Heart left ventricle (tissue), 16 donors: Measurements from ENCODE around the gene ANK3. TPM values are rescaled to one million over a fixed set of nuclear protein-coding genes. Genes with fewer than 3 reads are reported as not detected.

Source experiments
- ATAC-seq, 4 donors: fragments of 200-7000 bp; cut with Tn5 transposase; one replicate each; pipeline ENCODE4 v1.9.1; 2020 to 2022; ENCODE audit warnings: moderate library complexity in 4 of 4, mild to moderate bottlenecking in 3 of 4, moderate number of reproducible peaks in 1 of 4
- DNase-seq, 5 donors: peaks; one replicate each; pipeline ENCODE4 v3.0.0-alpha.2; 2020
- H3K27ac ChIP-seq, 12 donors: fragments of 200-600 bp; sonication (generic) in 4 of 12; one replicate each; pipeline versions ENCODE4 v1.5.0 to v1.8.0; 2016 to 2022; ENCODE audit warnings: mild to moderate bottlenecking in 2 of 12
- H3K27me3 ChIP-seq, 9 donors: fragments of 200-600 bp; sonication (generic) in 2 of 9; one replicate each; pipeline versions ENCODE4 v1.5.1 to v1.8.0; 2016 to 2022; ENCODE audit warnings: mild to moderate bottlenecking in 3 of 9
- H3K36me3 ChIP-seq, 9 donors: fragments of 200-600 bp; sonication (generic) in 2 of 9; one replicate each; pipeline versions ENCODE4 v1.5.0 to v1.8.0; 2018 to 2022; ENCODE audit warnings: mild to moderate bottlenecking in 2 of 9
- H3K4me1 ChIP-seq, 12 donors: fragments of 200-600 bp; sonication (generic) in 4 of 12; one replicate each; pipeline versions ENCODE4 v1.5.0 to v1.8.0; 2016 to 2022; ENCODE audit warnings: mild to moderate bottlenecking in 3 of 12
- H3K4me3 ChIP-seq, 12 donors: fragments of 200-600 bp; sonication (generic) in 4 of 12; one replicate each; pipeline versions ENCODE4 v1.5.0 to v1.8.0; 2017 to 2022; ENCODE audit warnings: mild to moderate bottlenecking in 9 of 12, moderate library complexity in 4 of 12
- H3K9me3 ChIP-seq, 12 donors: fragments of 200-600 bp; sonication (generic) in 4 of 12; one replicate each; pipeline versions ENCODE4 v1.5.0 to v1.8.0; 2016 to 2022; ENCODE audit warnings: mild to moderate bottlenecking in 1 of 12
- CTCF ChIP-seq, 12 donors: fragments of 200-600 bp; sonication (generic) in 4 of 12; IDR thresholded peaks; one replicate each; pipeline versions ENCODE4 v1.5.0 to v1.8.0; 2018 to 2022; ENCODE audit warnings: antibody characterized with exemption in 12 of 12, mild to moderate bottlenecking in 5 of 12
- POLR2A ChIP-seq, 2 donors: fragments of 450-650 bp; IDR thresholded peaks; one replicate each; pipeline ENCODE4 v1.6.1; 2017; ENCODE audit warnings: antibody characterized with exemption in 2 of 2, mild to moderate bottlenecking in 2 of 2, moderate library complexity in 2 of 2
- WGBS, 4 donors: extraction: QIAGEN DNeasy Blood & Tissue Kit in 2 of 4; methylation state at CpG; one replicate each; pipeline versions ENCODE4 v1.1.5 to v1.1.7; 2013 to 2018; 5-methylcytosine and 5-hydroxymethylcytosine counted together
- intact Hi-C, 10 donors: fragments of 100-400 bp; cut with DNase I; formaldehyde crosslinking; loops; one replicate each; pipeline versions ENCODE4 v1.11.1 to v1.14.2; 2022
- polyA plus RNA-seq, 2 donors: library from polyadenylated mRNA; stranded (reverse); fragments of 200-250 nt; gene quantifications; one replicate each; pipeline ENCODE4 v1.2.3, GENCODE V29; 2013
- total RNA-seq, 9 donors: library from RNA; depleted of rRNA in 2 of 9; stranded (reverse); fragments of >200 nt in 2 of 9; fragmentation: NEBNext Ultra II Directional in 3 of 9; extraction: Animal tissue kit (Norgen Biotek cat#: 25700) in 3 of 9; gene quantifications; one replicate each; pipeline versions ENCODE4 v1.1.0 to v1.2.4, GENCODE V29; 2016 to 2023
- donor health status: ischemic (EF 13 %, LVEDD 7.1; RV severe dilation, severe dysfunction).
- donor health status: healthy with polysubstance abuse.
- donor health status: DM: no; HTN: yes; CAD: no.
- donor health status: DM: no; HTN: no; CAD: no.
- donor health status: ischemic (EF 25% LVEDD 6.9; RV normal size, moderate dysfunction).
- donor health status: ischemic (EF 25% LVEDD 5.7; RV mildly dilated, moderate dysfunction).
- donor health status: healthy.
- donor health status: DM: yes; HTN: yes; CAD: no.
- donor health status: ischemic (EF 35%, LVEDD 5.7; RV mildly dilated, moderate dysfunction).
- donor health status: nonischemic (EF 11% LVEDD 7.7; RV severe dilation, severe dysfunction).
- donor health status: DM: yes; HTN: yes; CAD: no.
- donor health status: PGD.
- donor health status: ischemic (EF 29% LVEDD 5.4; RV normal size, mild dysfunction).
- donor health status: nonischemic (EF 23%, LVEDD 6.1; RV moderate dilation, normal function).

ANK3 gene
- total and polyA plus RNA-seq, 11 donors = 33.8 to 576 (median 239) TPM

- H3K36me3 ChIP-seq = peaks cover 0 to 34% (median 4%) of the 10 kb centered on the region in 9 donors
- ATAC-seq (no peak), DNase-seq (no peak)
- WGBS, 4 donors = 71 to 79% (median 76%) methylated on average over 1 of the region's 1 CpG
- H3K27ac ChIP-seq = no peak overlapping the region
- H3K4me1 ChIP-seq = peaks cover 0 to 7% (median 2%) of the 10 kb centered on the region in 12 donors
- H3K9me3 ChIP-seq = peaks cover 0 to 10% (median 0%) of the 10 kb centered on the region in 12 donors
- no peak for TF ChIP-seq CTCF (IDR thresholded peaks at IDR 0.05)
- intact Hi-C loops = no loop called here
- H3K4me3 ChIP-seq = no peak overlapping the region
- H3K27me3 ChIP-seq = no peaks in the 10 kb centered on the region
These were observed 177.5 kb downstream of the ANK3 start for GRCh38 chr10:60212195-60212594.

GRCh38 chr10:60209874-60210570 lies 179.7 kb downstream of the ANK3 start:
- TF ChIP-seq CTCF (IDR thresholded peaks at IDR 0.05) (no peak), POLR2A (IDR thresholded peaks at IDR 0.05) (no peak)
- peaks cover 0 to 10% (median 0%) of the 10 kb centered on the region in 12 donors for H3K9me3 ChIP-seq
- peaks cover 0 to 54% (median 8%) of the 10 kb centered on the region in 9 donors for H3K36me3 ChIP-seq
- no peak for DNase-seq
- intact Hi-C loops = loop anchor here (2.0 to 10.0 kb wide), 9 partner anchors 98 to 585 kb away; no protein-coding TSS in a partner anchor
- peaks cover 0 to 7% (median 2%) of the 10 kb centered on the region in 12 donors for H3K4me1 ChIP-seq
- H3K27me3 ChIP-seq = no peaks in the 10 kb centered on the region
- H3K27ac ChIP-seq = no peak overlapping the region
- no peak for ATAC-seq
- no peak overlapping the region for H3K4me3 ChIP-seq
- WGBS, 4 donors = 62 to 69% (median 67%) methylated on average over 7 of the region's 7 CpGs

GRCh38 chr10:60208676-60209269 lies 180.9 kb downstream of the ANK3 start:
- ATAC-seq = peak in 2 of 4 donors; percentile 27 to 53
- 38 to 54% (median 47%) methylated on average over 4 of the region's 4 CpGs for WGBS, 4 donors
- H3K36me3 ChIP-seq = peaks cover 0 to 56% (median 8%) of the 10 kb centered on the region in 9 donors

More at GRCh38 chr10:60208676-60209269, 180.9 kb downstream of the ANK3 start:
- H3K27ac ChIP-seq = no peak overlapping the region
- H3K27me3 ChIP-seq = no peaks in the 10 kb centered on the region
- intact Hi-C loops = loop anchor here (2.0 to 10.0 kb wide), 9 partner anchors 96 to 584 kb away; no protein-coding TSS in a partner anchor
- DNase-seq = no peak
- peaks cover 0 to 10% (median 0%) of the 10 kb centered on the region in 12 donors for H3K9me3 ChIP-seq
- TF ChIP-seq CTCF (IDR thresholded peaks at IDR 0.05) = peak; percentile 28 to 75 (median 58)
- no peak for TF ChIP-seq POLR2A (IDR thresholded peaks at IDR 0.05)
- peaks cover 0 to 11% (median 5%) of the 10 kb centered on the region in 12 donors for H3K4me1 ChIP-seq
- no peak overlapping the region for H3K4me3 ChIP-seq
